Erythroblast (primary cell): ENCODE results near the gene PPIB.

Experiments
- GATA1 ChIP-seq: IDR thresholded peaks from 2 replicates; pipeline ENCODE4 v1.6.1; 2011; ENCODE audit warnings: low read depth, mild to moderate bottlenecking, control low read depth, low read length, moderate library complexity
- POLR2A ChIP-seq: IDR thresholded peaks from 2 replicates; pipeline ENCODE4 v1.6.1; 2011; ENCODE audit warnings: mild to moderate bottlenecking, low read length

GRCh38 chr15:64156652-64157331, 6.0 kb downstream of the PPIB start:
- TF ChIP-seq POLR2A (no peak), GATA1 (no peak)
